Endothelial cell of umbilical vein (primary cell): Measurements from ENCODE around the gene LILRB5. TPM values are rescaled to one million over a fixed set of nuclear protein-coding genes. Genes with fewer than 3 reads are reported as not detected.
"Not testable (repeated sequence)": the region's sequence is repeated elsewhere in the genome, so short reads cannot be mapped to it uniquely, and the experiment has no call there.

Experiments used
- BruUV-seq: library from RNA; stranded (reverse); fragments of 400-500 nt; replicated peaks from 2 replicates; lab custom pipeline; 2021; lab: Mats Ljungman, UMichigan
- CTCF ChIA-PET: fragments of 300-600, 350-600 bp; sonication (Branson Sonifier 250); formaldehyde crosslinking; loops from one replicate; lab custom pipeline; 2021; ENCODE audit warnings: antibody characterized with exemption, inconsistent platforms; lab: Charles Lee
- POLR2A ChIA-PET: fragments of 300-600, 350-600 bp; sonication (Branson Sonifier 250); formaldehyde crosslinking; loops from one replicate; lab custom pipeline; 2021; ENCODE audit warnings: antibody characterized with exemption, inconsistent platforms; lab: Charles Lee
- DNase-seq: peaks from one replicate; pipeline ENCODE4 v3.0.0-alpha.2; 2011; ENCODE audit warnings: low read depth, low spot score
- FAIRE-seq: peaks from 2 replicates; lab custom pipeline; 2011; peaks lifted over from hg19 to GRCh38; lab: Jason Lieb, UNC
- H2AFZ ChIP-seq: 2 replicates; pipeline ENCODE4 v1.6.0; 2012; ENCODE audit warnings: low read depth, low read length, control low read depth, inconsistent platforms
- H3K27ac ChIP-seq: 2 replicates; pipeline ENCODE4 v1.5.1; 2011; ENCODE audit warnings: low read depth, mild to moderate bottlenecking, control low read depth, low read length, moderate library complexity; ENCODE audit not compliant: insufficient read depth
- H3K27me3 ChIP-seq, 2 experiments: 2 replicates each; pipeline versions ENCODE4 v1.6.0 to v1.6.1; 2011; ENCODE audit warnings: low read length in 2 of 2, mixed read lengths in 1 of 2; ENCODE audit not compliant: control insufficient read depth in 2 of 2, insufficient read depth in 2 of 2
- H3K36me3 ChIP-seq, 2 experiments: 2 replicates in 1 of 2; 3 replicates in 1 of 2; pipeline ENCODE4 v1.5.1; 2011; ENCODE audit warnings: low read length in 2 of 2, mild to moderate bottlenecking in 1 of 2, moderate library complexity in 1 of 2; ENCODE audit not compliant: control insufficient read depth in 2 of 2, insufficient read depth in 2 of 2; ENCODE audit errors: extremely low read depth in 1 of 2
- H3K4me1 ChIP-seq: 3 replicates; pipeline ENCODE4 v1.5.1; 2011; ENCODE audit warnings: mild to moderate bottlenecking, low read length; ENCODE audit not compliant: control insufficient read depth, insufficient read depth; ENCODE audit errors: extremely low read depth
- H3K4me2 ChIP-seq: 2 replicates; pipeline ENCODE4 v1.6.1; 2011; ENCODE audit warnings: low read length, control low read depth, mixed read lengths; ENCODE audit not compliant: insufficient read depth
- H3K4me3 ChIP-seq, 3 experiments: fragments of 200-600 bp in 1 of 3; sonication (generic), shearing (Covaris generic) in 1 of 3; replicated peaks in 1 of 3; 2 replicates each; pipeline ENCODE4 v1.5.1; 2011 to 2016; ENCODE audit warnings: control low read depth in 3 of 3, low read length in 3 of 3, mild to moderate bottlenecking in 2 of 3, inconsistent platforms in 1 of 3, low read depth in 1 of 3, moderate library complexity in 1 of 3; ENCODE audit not compliant: insufficient read depth in 1 of 3
- H3K79me2 ChIP-seq: 2 replicates; pipeline ENCODE4 v1.6.0; 2012; ENCODE audit warnings: low read length, inconsistent platforms; ENCODE audit not compliant: control insufficient read depth, insufficient read depth
- H3K9ac ChIP-seq: replicated peaks from 2 replicates; pipeline ENCODE3; 2011; ENCODE audit warnings: low read length, control low read depth; ENCODE audit not compliant: insufficient read depth; ENCODE audit errors: extremely low read depth
- H3K9me1 ChIP-seq: replicated peaks from 3 replicates; pipeline ENCODE4 v1.6.0; 2011; ENCODE audit warnings: mild to moderate bottlenecking, low read length; ENCODE audit not compliant: control insufficient read depth, insufficient read depth; ENCODE audit errors: extremely low read depth
- H3K9me3 ChIP-seq: replicated peaks from 2 replicates; pipeline ENCODE4 v1.5.1; 2012; ENCODE audit warnings: low read length, inconsistent platforms; ENCODE audit not compliant: control insufficient read depth, insufficient read depth
- H4K20me1 ChIP-seq: replicated peaks from 2 replicates; pipeline ENCODE3; 2011; ENCODE audit warnings: mild to moderate bottlenecking, low read length; ENCODE audit not compliant: control insufficient read depth, insufficient read depth; ENCODE audit errors: extremely low read depth
- EZH2 ChIP-seq: IDR thresholded peaks from 2 replicates; pipeline ENCODE4 v1.6.1; 2012; ENCODE audit warnings: borderline replicate concordance, low read depth, mild to moderate bottlenecking, moderate library complexity, low read length, inconsistent platforms; ENCODE audit not compliant: severe bottlenecking
- FOS ChIP-seq: IDR thresholded peaks from 2 replicates; pipeline ENCODE4 v1.6.1; 2011; ENCODE audit warnings: mild to moderate bottlenecking, low read length, moderate library complexity, borderline replicate concordance; ENCODE audit not compliant: insufficient read depth
- GATA2 ChIP-seq: IDR thresholded peaks from 2 replicates; pipeline ENCODE4 v1.7.0; 2011; ENCODE audit warnings: low read depth, mild to moderate bottlenecking, moderate library complexity, mixed read lengths, low read length; ENCODE audit not compliant: insufficient read length, insufficient read depth
- JUN ChIP-seq: IDR thresholded peaks from 2 replicates; pipeline ENCODE4 v1.6.1; 2011; ENCODE audit warnings: borderline replicate concordance, low read depth; ENCODE audit not compliant: insufficient read length, insufficient read depth
- MYC ChIP-seq: IDR thresholded peaks from one replicate; pipeline ENCODE4 v1.6.1; 2011; ENCODE audit warnings: mild to moderate bottlenecking, low read depth, low read length
- POLR2A ChIP-seq: IDR thresholded peaks from 2 replicates; pipeline ENCODE4 v1.6.1; 2012; ENCODE audit warnings: low read depth, mild to moderate bottlenecking, control low read depth, low read length
- POLR2AphosphoS5 ChIP-seq: IDR thresholded peaks from 2 replicates; pipeline ENCODE4 v1.6.1; 2012; ENCODE audit warnings: low read depth, mild to moderate bottlenecking, control low read depth, low read length, moderate library complexity; ENCODE audit not compliant: insufficient read depth
- dilution Hi-C: fragments of 300-500 bp; cut with MboI; formaldehyde crosslinking; loops from one replicate; pipeline ENCODE4 v1.15.0; 2019; ENCODE audit warnings: low sequenced_read_pairs; ENCODE audit not compliant: extremely low pct_ligation_motif_present
- intact Hi-C: fragments of 100-400 bp; cut with micrococcal nuclease; formaldehyde crosslinking; loops from one replicate; pipeline ENCODE4 v1.10.0; 2022
- polyA plus RNA-seq, 4 experiments: library from polyadenylated mRNA; depleted of rRNA in 3 of 4; stranded (reverse) in 3 of 4; unstranded in 1 of 4; fragments of >200 nt; gene quantifications; 2 replicates each; pipeline versions ENCODE4 v1.2.1 to v1.2.3, GENCODE V29; 2011 to 2012; ENCODE audit warnings: missing spikeins in 1 of 4
- total RNA-seq: library from RNA; stranded (reverse); gene quantifications from 2 replicates; pipeline ENCODE4 v1.2.3, GENCODE V29; 2021
- TF ChIP-seq, protein P1 (sequence below): IDR thresholded peaks from 2 replicates; pipeline ENCODE4 v1.6.1; 2011; ENCODE audit not compliant: insufficient read depth, insufficient read length
- TF ChIP-seq, protein P2 (sequence below), 2 donors: IDR thresholded peaks; 1 replicate in 1 of 2; 2 replicates in 1 of 2; pipeline ENCODE4 v1.5.1; 2011; ENCODE audit warnings: low read length in 2 of 2, mild to moderate bottlenecking in 2 of 2, moderate library complexity in 2 of 2, control low read depth in 1 of 2, inconsistent platforms in 1 of 2, low read depth in 1 of 2; ENCODE audit not compliant: insufficient read depth in 1 of 2; ENCODE audit errors: extremely low read depth in 1 of 2

LILRB5 gene
- total and polyA plus RNA-seq, 2 donors (not counting 3 experiments of a cell fraction or from before 2014, with no cell fraction given): not detected

DNA sequence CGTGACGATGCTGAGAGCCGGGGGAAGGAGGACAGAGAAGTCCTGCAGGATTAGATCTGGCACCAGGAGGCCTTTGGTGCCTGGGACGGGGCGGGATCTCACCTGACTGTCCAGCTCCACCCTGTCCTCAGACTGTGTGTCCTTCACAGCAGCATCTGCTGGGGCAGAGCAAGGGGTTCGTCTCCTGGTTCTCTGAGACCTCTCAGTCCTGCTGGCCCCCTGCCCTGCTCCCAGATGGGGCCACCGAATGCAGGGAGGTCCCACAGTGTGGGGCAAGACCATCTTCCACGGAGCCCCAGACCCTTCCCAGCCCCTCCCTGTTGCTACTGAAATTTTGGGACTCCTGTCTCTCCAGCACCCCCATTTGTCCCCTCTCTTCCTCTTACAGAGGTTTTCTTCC, 38.8 kb downstream of the LILRB5 start:
- Histone ChIP-seq H3K79me2 (no peaks in the 10 kb centered on the region), H3K4me1 (no peaks in the 10 kb centered on the region), H3K36me3 (no peaks in the 10 kb centered on the region), H4K20me1 (no peaks in the 10 kb centered on the region), H2AFZ (no peak overlapping the region), H3K27ac (no peak overlapping the region), H3K9ac (no peak overlapping the region), H3K27me3 (no peaks in the 10 kb centered on the region), H3K4me3 (no peak overlapping the region), H3K9me3 (no peaks in the 10 kb centered on the region), H3K9me1 (no peaks in the 10 kb centered on the region), H3K4me2 (no peak overlapping the region)
- FAIRE-seq (no peak), DNase-seq (no peak)
- CTCF ChIA-PET: no interaction called here
- no TSS peak for BruUV-seq
- POLR2A ChIA-PET: no interaction called here
- intact Hi-C loops: no loop called here
- no peak for TF ChIP-seq GATA2
- no peak for TF ChIP-seq JUN
- TF ChIP-seq MYC: no peak
- TF ChIP-seq EZH2: no peak
- TF ChIP-seq, protein P1, sequence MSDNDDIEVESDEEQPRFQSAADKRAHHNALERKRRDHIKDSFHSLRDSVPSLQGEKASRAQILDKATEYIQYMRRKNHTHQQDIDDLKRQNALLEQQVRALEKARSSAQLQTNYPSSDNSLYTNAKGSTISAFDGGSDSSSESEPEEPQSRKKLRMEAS: no peak
- TF ChIP-seq POLR2A: no peak
- TF ChIP-seq, protein P2, sequence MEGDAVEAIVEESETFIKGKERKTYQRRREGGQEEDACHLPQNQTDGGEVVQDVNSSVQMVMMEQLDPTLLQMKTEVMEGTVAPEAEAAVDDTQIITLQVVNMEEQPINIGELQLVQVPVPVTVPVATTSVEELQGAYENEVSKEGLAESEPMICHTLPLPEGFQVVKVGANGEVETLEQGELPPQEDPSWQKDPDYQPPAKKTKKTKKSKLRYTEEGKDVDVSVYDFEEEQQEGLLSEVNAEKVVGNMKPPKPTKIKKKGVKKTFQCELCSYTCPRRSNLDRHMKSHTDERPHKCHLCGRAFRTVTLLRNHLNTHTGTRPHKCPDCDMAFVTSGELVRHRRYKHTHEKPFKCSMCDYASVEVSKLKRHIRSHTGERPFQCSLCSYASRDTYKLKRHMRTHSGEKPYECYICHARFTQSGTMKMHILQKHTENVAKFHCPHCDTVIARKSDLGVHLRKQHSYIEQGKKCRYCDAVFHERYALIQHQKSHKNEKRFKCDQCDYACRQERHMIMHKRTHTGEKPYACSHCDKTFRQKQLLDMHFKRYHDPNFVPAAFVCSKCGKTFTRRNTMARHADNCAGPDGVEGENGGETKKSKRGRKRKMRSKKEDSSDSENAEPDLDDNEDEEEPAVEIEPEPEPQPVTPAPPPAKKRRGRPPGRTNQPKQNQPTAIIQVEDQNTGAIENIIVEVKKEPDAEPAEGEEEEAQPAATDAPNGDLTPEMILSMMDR (IDR thresholded peaks at IDR 0.05; ENCODE audit: extremely low read depth in 1 of 2, insufficient read depth in 1 of 2, low read depth in 1 of 2, low read length in 2 of 2): no peak
- TF ChIP-seq FOS: no peak
- no peak for TF ChIP-seq POLR2AphosphoS5
- dilution Hi-C loops: no loop called here

GRCh38 chr19:54217517-54218247, 39.4 kb downstream of the LILRB5 start:
- CTCF ChIA-PET, H4K20me1 ChIP-seq, H3K36me3 ChIP-seq, intact Hi-C loops, H3K27me3 ChIP-seq, H3K9me1 ChIP-seq, H3K4me2 ChIP-seq, BruUV-seq, dilution Hi-C loops, FAIRE-seq, H3K79me2 ChIP-seq, H3K9me3 ChIP-seq, POLR2A ChIA-PET, H2AFZ ChIP-seq, DNase-seq, H3K4me3 ChIP-seq, H3K9ac ChIP-seq, H3K27ac ChIP-seq, H3K4me1 ChIP-seq: not testable (repeated sequence)
